ENCODE measurements around the gene SMIM29. TPM values are rescaled to one million over a fixed set of nuclear protein-coding genes. Genes with fewer than 3 reads are reported as not detected.

The SMIM29 gene
- total and polyA plus RNA-seq, 2 donors (not counting 1 experiment from before 2014, with no cell fraction given): 16.7 to 36.3 TPM

DNA sequence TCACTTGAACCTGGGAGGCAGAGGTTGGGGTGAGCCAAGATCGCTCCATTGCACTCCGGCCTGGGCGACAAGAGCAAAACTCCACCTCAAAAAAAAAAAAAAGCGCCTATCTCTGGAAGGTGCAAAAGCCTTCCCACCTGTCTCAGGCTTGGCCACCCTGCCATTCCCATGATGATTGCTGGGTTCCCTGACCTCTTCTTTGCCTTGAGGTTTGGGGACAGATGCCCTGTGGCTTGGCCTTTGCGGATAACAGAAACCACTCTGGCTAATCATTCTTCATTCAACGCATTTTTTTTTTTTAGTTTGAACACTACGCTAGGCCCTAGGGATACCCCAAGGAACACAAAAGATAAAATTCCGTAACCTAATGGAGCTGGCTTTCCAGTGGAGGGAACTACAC lies 18.9 kb downstream of the SMIM29 start:
- H3K9ac ChIP-seq (ENCODE audit: insufficient read depth, low read length): no peak overlapping the region
- no peak overlapping the region for H3K4me2 ChIP-seq (ENCODE audit: extremely low read depth, insufficient read depth, low read length)
- H3K4me3 ChIP-seq (replicated peaks in 1 of 4; ENCODE audit: control extremely low read depth in 1 of 4, insufficient read depth in 1 of 4, low read depth in 3 of 4, low read length in 4 of 4): no peak overlapping the region
- no peak for DNase-seq (ENCODE audit: low read depth in 2 of 2)
- H3K36me3 ChIP-seq (ENCODE audit: control insufficient read depth, insufficient read depth, low read length): no peaks in the 10 kb centered on the region
- H3K27ac ChIP-seq (ENCODE audit: insufficient read depth, low read length): no peak overlapping the region
- no peaks in the 10 kb centered on the region for H3K79me2 ChIP-seq (ENCODE audit: control insufficient read depth, insufficient read depth, low read length)
- H3K27me3 ChIP-seq (ENCODE audit: control insufficient read depth, insufficient read depth, low read length): no peaks in the 10 kb centered on the region
- no peaks in the 10 kb centered on the region for H3K4me1 ChIP-seq (ENCODE audit: control insufficient read depth, extremely low read depth, insufficient read depth, low read length)
- no peak for TF ChIP-seq EZH2 (IDR thresholded peaks at IDR 0.05; ENCODE audit: low read length, missing control alignments)
- TF ChIP-seq, protein P1, sequence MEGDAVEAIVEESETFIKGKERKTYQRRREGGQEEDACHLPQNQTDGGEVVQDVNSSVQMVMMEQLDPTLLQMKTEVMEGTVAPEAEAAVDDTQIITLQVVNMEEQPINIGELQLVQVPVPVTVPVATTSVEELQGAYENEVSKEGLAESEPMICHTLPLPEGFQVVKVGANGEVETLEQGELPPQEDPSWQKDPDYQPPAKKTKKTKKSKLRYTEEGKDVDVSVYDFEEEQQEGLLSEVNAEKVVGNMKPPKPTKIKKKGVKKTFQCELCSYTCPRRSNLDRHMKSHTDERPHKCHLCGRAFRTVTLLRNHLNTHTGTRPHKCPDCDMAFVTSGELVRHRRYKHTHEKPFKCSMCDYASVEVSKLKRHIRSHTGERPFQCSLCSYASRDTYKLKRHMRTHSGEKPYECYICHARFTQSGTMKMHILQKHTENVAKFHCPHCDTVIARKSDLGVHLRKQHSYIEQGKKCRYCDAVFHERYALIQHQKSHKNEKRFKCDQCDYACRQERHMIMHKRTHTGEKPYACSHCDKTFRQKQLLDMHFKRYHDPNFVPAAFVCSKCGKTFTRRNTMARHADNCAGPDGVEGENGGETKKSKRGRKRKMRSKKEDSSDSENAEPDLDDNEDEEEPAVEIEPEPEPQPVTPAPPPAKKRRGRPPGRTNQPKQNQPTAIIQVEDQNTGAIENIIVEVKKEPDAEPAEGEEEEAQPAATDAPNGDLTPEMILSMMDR (conservative IDR thresholded peaks at IDR 0.05 in 1 of 2, IDR thresholded peaks at IDR 0.05 in 1 of 2; ENCODE audit: low read depth in 1 of 2, low read length in 2 of 2): no peak
- H2AFZ ChIP-seq (ENCODE audit: low read length): no peak overlapping the region
- H4K20me1 ChIP-seq (ENCODE audit: control insufficient read depth, extremely low read depth, insufficient read depth, low read length): no peaks in the 10 kb centered on the region
- no peaks in the 10 kb centered on the region for H3K9me3 ChIP-seq (ENCODE audit: control insufficient read depth, insufficient read depth, low read depth, low read length)

DNA sequence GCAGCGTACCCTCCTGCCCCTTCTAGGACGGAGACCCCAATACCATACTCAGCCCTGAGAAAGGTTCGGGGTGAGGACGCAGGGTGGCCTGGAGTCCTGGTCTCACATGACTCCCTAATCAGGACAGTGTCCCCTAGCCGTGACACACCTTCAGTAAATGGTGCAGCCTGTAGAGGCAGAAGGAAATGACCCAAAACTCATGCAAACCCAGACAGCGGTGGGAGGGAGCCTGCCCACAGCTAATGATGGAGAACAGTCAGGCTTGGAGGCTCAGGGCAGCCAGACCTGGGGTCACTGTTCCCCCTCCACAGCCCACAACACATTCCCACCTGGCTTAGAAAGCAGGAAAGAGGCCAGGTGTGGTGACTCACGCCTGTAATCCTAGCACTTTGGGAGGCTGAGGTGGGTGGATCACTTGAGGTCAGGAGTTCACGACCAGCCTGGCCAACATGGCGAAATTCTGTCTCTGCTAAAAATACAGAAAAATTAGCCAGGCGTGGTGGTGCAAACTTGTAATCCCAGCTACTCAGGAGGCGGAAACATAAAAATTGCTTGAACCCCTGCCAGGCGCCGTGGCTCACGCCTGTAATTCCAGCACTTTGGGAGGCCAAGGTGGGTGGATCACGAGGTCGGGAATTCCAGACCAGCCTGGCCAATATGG lies 20.9 kb downstream of the SMIM29 start:
- Histone ChIP-seq H3K27ac (ENCODE audit: insufficient read depth, low read length) (no peak overlapping the region), H3K79me2 (ENCODE audit: control insufficient read depth, insufficient read depth, low read length) (no peaks in the 10 kb centered on the region), H3K36me3 (ENCODE audit: control insufficient read depth, insufficient read depth, low read length) (no peaks in the 10 kb centered on the region), H2AFZ (ENCODE audit: low read length) (no peak overlapping the region), H3K27me3 (ENCODE audit: control insufficient read depth, insufficient read depth, low read length) (no peaks in the 10 kb centered on the region), H3K4me1 (ENCODE audit: control insufficient read depth, extremely low read depth, insufficient read depth, low read length) (peaks cover 12% of the 10 kb centered on the region), H4K20me1 (ENCODE audit: control insufficient read depth, extremely low read depth, insufficient read depth, low read length) (no peaks in the 10 kb centered on the region), H3K4me2 (ENCODE audit: extremely low read depth, insufficient read depth, low read length) (no peak overlapping the region), H3K9me3 (ENCODE audit: control insufficient read depth, insufficient read depth, low read depth, low read length) (no peaks in the 10 kb centered on the region), H3K4me3 (replicated peaks in 1 of 4; ENCODE audit: control extremely low read depth in 1 of 4, insufficient read depth in 1 of 4, low read depth in 3 of 4, low read length in 4 of 4) (no peak overlapping the region), H3K9ac (ENCODE audit: insufficient read depth, low read length) (no peak overlapping the region)
- TF ChIP-seq, protein P1 (conservative IDR thresholded peaks at IDR 0.05 in 1 of 2, IDR thresholded peaks at IDR 0.05 in 1 of 2; ENCODE audit: low read depth in 1 of 2, low read length in 2 of 2): no peak
- TF ChIP-seq EZH2 (IDR thresholded peaks at IDR 0.05; ENCODE audit: low read length, missing control alignments): no peak
- DNase-seq (ENCODE audit: low read depth in 2 of 2): peak in 1 of 2 donors; percentile 48

DNA sequence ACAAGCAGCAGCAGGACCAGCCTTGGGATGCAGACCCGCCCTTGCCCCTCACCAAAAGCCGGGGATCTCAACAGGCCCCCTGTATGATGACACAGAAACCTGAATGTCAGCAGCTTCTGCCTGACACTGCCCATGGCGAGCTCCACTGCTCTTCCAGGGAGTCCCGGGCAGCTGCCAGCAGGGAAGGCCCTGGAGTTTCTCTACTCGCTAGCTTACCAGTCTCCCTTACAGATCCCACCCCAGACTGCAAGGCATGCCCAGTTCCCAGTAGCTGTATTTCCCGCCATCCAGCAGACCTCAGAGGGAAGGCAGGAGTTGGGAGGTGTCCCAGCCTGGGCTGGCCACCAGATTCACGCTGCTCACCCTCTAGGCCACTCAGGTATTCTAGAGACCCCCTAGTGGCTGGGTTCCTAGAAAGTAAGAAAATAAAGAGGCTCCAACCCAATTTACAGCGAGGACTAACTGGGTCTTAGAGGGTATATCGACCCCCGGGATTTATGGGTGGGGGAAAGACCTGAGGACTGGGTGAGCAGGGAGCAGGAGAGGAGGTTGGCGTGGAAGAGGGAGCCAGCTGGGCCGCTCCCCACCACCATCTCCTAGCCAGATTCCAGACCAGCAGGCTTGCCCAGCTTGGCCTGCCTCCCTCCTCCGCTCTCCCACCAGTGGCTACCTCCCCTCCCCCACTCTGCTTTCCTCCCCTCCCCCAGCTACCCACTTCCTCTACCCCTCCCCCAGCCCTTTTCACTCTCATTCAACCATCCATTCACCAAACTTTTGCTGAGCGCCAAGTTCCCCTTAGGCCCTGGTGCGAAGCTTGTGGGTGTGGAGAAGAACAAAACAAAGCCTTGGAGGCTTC lies 21.8 kb downstream of the SMIM29 start:
- H3K9me3 ChIP-seq (ENCODE audit: control insufficient read depth, insufficient read depth, low read depth, low read length): no peaks in the 10 kb centered on the region
- no peak overlapping the region for H2AFZ ChIP-seq (ENCODE audit: low read length)
- no peak overlapping the region for H3K4me2 ChIP-seq (ENCODE audit: extremely low read depth, insufficient read depth, low read length)
- TF ChIP-seq, protein P1 (conservative IDR thresholded peaks at IDR 0.05 in 1 of 2, IDR thresholded peaks at IDR 0.05 in 1 of 2; ENCODE audit: low read depth in 1 of 2, low read length in 2 of 2): no peak
- TF ChIP-seq EZH2 (IDR thresholded peaks at IDR 0.05; ENCODE audit: low read length, missing control alignments): no peak
- H3K4me1 ChIP-seq (ENCODE audit: control insufficient read depth, extremely low read depth, insufficient read depth, low read length): peaks cover 12% of the 10 kb centered on the region
- no peaks in the 10 kb centered on the region for H3K36me3 ChIP-seq (ENCODE audit: control insufficient read depth, insufficient read depth, low read length)
- H4K20me1 ChIP-seq (ENCODE audit: control insufficient read depth, extremely low read depth, insufficient read depth, low read length): no peaks in the 10 kb centered on the region
- DNase-seq (ENCODE audit: low read depth in 2 of 2): no peak
- no peak overlapping the region for H3K27ac ChIP-seq (ENCODE audit: insufficient read depth, low read length)
- H3K9ac ChIP-seq (ENCODE audit: insufficient read depth, low read length): no peak overlapping the region
- no peak overlapping the region for H3K4me3 ChIP-seq (replicated peaks in 1 of 4; ENCODE audit: control extremely low read depth in 1 of 4, insufficient read depth in 1 of 4, low read depth in 3 of 4, low read length in 4 of 4)
- no peaks in the 10 kb centered on the region for H3K27me3 ChIP-seq (ENCODE audit: control insufficient read depth, insufficient read depth, low read length)
- no peaks in the 10 kb centered on the region for H3K79me2 ChIP-seq (ENCODE audit: control insufficient read depth, insufficient read depth, low read length)

Measured in fibroblast of lung (primary cell).